OCI-LY1 (cell line): Measurements from ENCODE around the gene PER2.

Source experiments
- H2AFZ ChIP-seq: fragments of 200-600 bp; sonication (generic), shearing (Covaris generic); 2 replicates; pipeline ENCODE4 v1.6.0; 2014; ENCODE audit warnings: antibody characterized with exemption, mild to moderate bottlenecking, low read length
- H3F3A ChIP-seq: fragments of 200-600 bp; sonication (generic), shearing (Covaris generic); 2 replicates; pipeline ENCODE4 v1.6.0; 2014; ENCODE audit warnings: mild to moderate bottlenecking, antibody characterized with exemption, low read length, moderate library complexity; ENCODE audit not compliant: insufficient read depth
- H3K27ac ChIP-seq: fragments of 200-600 bp; sonication (generic); 2 replicates; pipeline ENCODE4 v1.5.1; 2014; ENCODE audit warnings: low read length, mixed run types, mild to moderate bottlenecking, low read depth; ENCODE audit not compliant: poor library complexity, severe bottlenecking
- H3K27me3 ChIP-seq: fragments of 200-600 bp; sonication (generic); 2 replicates; pipeline ENCODE4 v1.6.0; 2014; ENCODE audit warnings: antibody characterized with exemption, mild to moderate bottlenecking, low read length, moderate library complexity; ENCODE audit not compliant: insufficient read depth
- H3K36me3 ChIP-seq: fragments of 200-600 bp; sonication (generic); 2 replicates; pipeline ENCODE4 v1.6.1; 2014; ENCODE audit warnings: mild to moderate bottlenecking, antibody characterized with exemption, low read length, moderate library complexity, mixed read lengths; ENCODE audit not compliant: insufficient read depth
- H3K4me1 ChIP-seq: fragments of 200-600 bp; sonication (generic); 2 replicates; pipeline ENCODE4 v1.5.1; 2014; ENCODE audit warnings: mild to moderate bottlenecking, low read length, moderate library complexity; ENCODE audit not compliant: insufficient read depth, severe bottlenecking
- H3K4me2 ChIP-seq: fragments of 200-600 bp; sonication (generic), shearing (Covaris generic); 2 replicates; pipeline ENCODE4 v1.6.1; 2014; ENCODE audit warnings: low read length
- H3K4me3 ChIP-seq: fragments of 200-600 bp; sonication (generic); 2 replicates; pipeline ENCODE4 v1.5.1; 2014; ENCODE audit warnings: low read length, low read depth, mild to moderate bottlenecking, mixed read lengths; ENCODE audit not compliant: poor library complexity, severe bottlenecking
- H3K79me2 ChIP-seq: fragments of 200-600 bp; shearing (Covaris generic); 2 replicates; pipeline ENCODE4 v1.6.1; 2016; ENCODE audit warnings: mixed run types, low read length, mixed read lengths; ENCODE audit not compliant: insufficient read depth
- H3K9ac ChIP-seq: fragments of 200-600 bp; sonication (generic), shearing (Covaris generic); 2 replicates; pipeline ENCODE4 v1.6.1; 2014; ENCODE audit warnings: mild to moderate bottlenecking, low read length, mixed read lengths
- H3K9me2 ChIP-seq: fragments of 200-600 bp; sonication (generic), shearing (Covaris generic); 2 replicates; pipeline ENCODE4 v1.6.1; 2014; ENCODE audit warnings: low read depth, mild to moderate bottlenecking, low read length, mixed read lengths
- H3K9me3 ChIP-seq: fragments of 200-600 bp; shearing (Covaris generic); 2 replicates; pipeline ENCODE4 v1.6.1; 2014; ENCODE audit warnings: low read length, mixed read lengths
- H4K20me1 ChIP-seq: fragments of 200-600 bp; sonication (generic), shearing (Covaris generic); 2 replicates; pipeline ENCODE4 v1.6.0; 2016; ENCODE audit warnings: mild to moderate bottlenecking, low read length; ENCODE audit not compliant: insufficient read depth
- EZH2 ChIP-seq: fragments of 200-600 bp; sonication (generic), shearing (Covaris generic); IDR thresholded peaks from 2 replicates; pipeline ENCODE4 v1.8.0; 2017; ENCODE audit warnings: borderline replicate concordance, mixed run types, mild to moderate bottlenecking, antibody characterized with exemption, low read length, moderate library complexity, mixed read lengths
- TF ChIP-seq, protein P1 (sequence below): fragments of 200-600 bp; sonication (generic), shearing (Covaris generic); IDR thresholded peaks from 2 replicates; pipeline ENCODE4 v1.5.1; 2017; ENCODE audit warnings: mild to moderate bottlenecking, antibody characterized with exemption, low read length, moderate library complexity, mixed read lengths

PER2 gene

DNA sequence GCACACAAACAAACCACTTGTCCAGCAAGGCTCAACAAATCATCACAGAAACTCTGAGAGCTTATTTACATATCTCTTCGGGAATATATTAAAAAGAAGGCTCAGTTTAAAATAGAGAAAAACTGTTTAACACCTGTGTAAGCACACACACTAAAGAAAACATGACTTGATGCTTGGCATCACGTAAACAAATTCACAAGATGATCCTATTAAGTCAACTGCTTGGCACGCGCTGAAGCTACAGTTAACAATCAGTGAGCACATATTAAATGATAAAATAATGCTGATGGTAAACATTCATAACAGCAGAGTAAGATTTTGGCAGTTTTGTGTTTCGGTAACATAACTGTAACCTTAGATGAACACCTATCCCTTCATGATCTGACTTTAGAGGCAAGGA, 44.3 kb downstream of the PER2 start:
- H3K9me3 ChIP-seq, result no peaks in the 10 kb centered on the region
- no peak overlapping the region for H3K27ac ChIP-seq
- no peaks in the 10 kb centered on the region for H4K20me1 ChIP-seq
- peaks cover 11% of the 10 kb centered on the region for H3K4me1 ChIP-seq
- H3K9ac ChIP-seq, result no peak overlapping the region
- TF ChIP-seq, protein P1, sequence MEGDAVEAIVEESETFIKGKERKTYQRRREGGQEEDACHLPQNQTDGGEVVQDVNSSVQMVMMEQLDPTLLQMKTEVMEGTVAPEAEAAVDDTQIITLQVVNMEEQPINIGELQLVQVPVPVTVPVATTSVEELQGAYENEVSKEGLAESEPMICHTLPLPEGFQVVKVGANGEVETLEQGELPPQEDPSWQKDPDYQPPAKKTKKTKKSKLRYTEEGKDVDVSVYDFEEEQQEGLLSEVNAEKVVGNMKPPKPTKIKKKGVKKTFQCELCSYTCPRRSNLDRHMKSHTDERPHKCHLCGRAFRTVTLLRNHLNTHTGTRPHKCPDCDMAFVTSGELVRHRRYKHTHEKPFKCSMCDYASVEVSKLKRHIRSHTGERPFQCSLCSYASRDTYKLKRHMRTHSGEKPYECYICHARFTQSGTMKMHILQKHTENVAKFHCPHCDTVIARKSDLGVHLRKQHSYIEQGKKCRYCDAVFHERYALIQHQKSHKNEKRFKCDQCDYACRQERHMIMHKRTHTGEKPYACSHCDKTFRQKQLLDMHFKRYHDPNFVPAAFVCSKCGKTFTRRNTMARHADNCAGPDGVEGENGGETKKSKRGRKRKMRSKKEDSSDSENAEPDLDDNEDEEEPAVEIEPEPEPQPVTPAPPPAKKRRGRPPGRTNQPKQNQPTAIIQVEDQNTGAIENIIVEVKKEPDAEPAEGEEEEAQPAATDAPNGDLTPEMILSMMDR, result no peak
- TF ChIP-seq EZH2, result no peak
- H3K4me3 ChIP-seq, result no peak overlapping the region
- H3K9me2 ChIP-seq, result no peaks in the 10 kb centered on the region
- H3K27me3 ChIP-seq, result no peaks in the 10 kb centered on the region
- no peaks in the 10 kb centered on the region for H3K79me2 ChIP-seq
- H2AFZ ChIP-seq, result no peak overlapping the region
- H3F3A ChIP-seq, result no peaks in the 10 kb centered on the region
- no peak overlapping the region for H3K4me2 ChIP-seq
- H3K36me3 ChIP-seq, result 0 out of 2 replicates have a peak, but pooled peaks cover 4% of the 10 kb centered on the region

DNA sequence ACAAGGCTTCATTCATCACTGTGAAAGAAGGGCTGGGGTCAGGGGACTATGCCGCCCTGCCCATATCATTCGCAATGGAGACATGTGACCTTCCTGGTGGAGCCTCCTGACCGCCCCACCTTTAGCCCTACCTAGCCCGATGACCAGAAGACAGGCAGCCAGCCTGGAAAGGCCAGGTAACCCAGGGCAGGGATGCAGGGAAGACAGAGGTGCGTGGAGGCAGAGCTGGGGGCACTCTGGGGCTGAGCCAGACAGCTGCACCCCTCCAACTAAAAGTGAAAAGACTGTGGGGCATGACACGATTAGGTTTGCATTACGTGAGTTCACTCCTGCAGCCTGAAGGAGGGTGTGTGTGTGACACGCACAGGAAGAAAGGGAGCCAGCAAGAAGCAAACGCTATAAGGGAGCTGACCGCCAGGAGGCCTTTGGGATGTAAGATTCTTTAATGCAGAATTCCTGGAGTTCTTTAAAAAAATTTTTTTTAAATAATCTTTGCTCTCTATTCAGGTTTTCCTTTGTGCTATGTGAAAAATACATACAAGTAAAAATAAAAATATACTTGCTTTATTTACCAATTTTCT, 44.8 kb downstream of the PER2 start:
- H3K27me3 ChIP-seq, result no peaks in the 10 kb centered on the region
- H4K20me1 ChIP-seq, result no peaks in the 10 kb centered on the region
- peaks cover 6% of the 10 kb centered on the region; the same call in 1 of the 2 replicates for H3K36me3 ChIP-seq
- H3K4me1 ChIP-seq, result peaks cover 17% of the 10 kb centered on the region
- H3K9me2 ChIP-seq, result no peaks in the 10 kb centered on the region
- H3F3A ChIP-seq, result no peaks in the 10 kb centered on the region
- H3K9ac ChIP-seq, result no peak overlapping the region
- no peak overlapping the region for H3K4me3 ChIP-seq
- H3K27ac ChIP-seq, result no peak overlapping the region
- H3K4me2 ChIP-seq, result no peak overlapping the region
- H2AFZ ChIP-seq, result no peak overlapping the region
- H3K79me2 ChIP-seq, result no peaks in the 10 kb centered on the region
- TF ChIP-seq, protein P1, result no peak
- TF ChIP-seq EZH2, result no peak
- H3K9me3 ChIP-seq, result no peaks in the 10 kb centered on the region

GRCh38 chr2:238242731-238243495, 45.5 kb downstream of the PER2 start:
- no peak overlapping the region for H3K4me3 ChIP-seq
- H3K27ac ChIP-seq, result no peak overlapping the region
- H3K79me2 ChIP-seq, result no peaks in the 10 kb centered on the region
- peaks cover 24% of the 10 kb centered on the region for H3K4me1 ChIP-seq
- H4K20me1 ChIP-seq, result no peaks in the 10 kb centered on the region
- H3F3A ChIP-seq, result no peaks in the 10 kb centered on the region
- no peaks in the 10 kb centered on the region for H3K9me2 ChIP-seq
- peaks cover 9% of the 10 kb centered on the region; the same call in 1 of the 2 replicates for H3K36me3 ChIP-seq
- no peak overlapping the region for H3K9ac ChIP-seq
- no peak overlapping the region for H2AFZ ChIP-seq
- H3K9me3 ChIP-seq, result no peaks in the 10 kb centered on the region
- TF ChIP-seq EZH2, result no peak
- TF ChIP-seq, protein P1, result no peak
- H3K4me2 ChIP-seq, result no peak overlapping the region
- H3K27me3 ChIP-seq, result no peaks in the 10 kb centered on the region
